Astrocyte of the spinal cord (primary cell): ENCODE results near the gene NFU1.

ENCODE experiments used
- DNase-seq: peaks from one replicate; pipeline ENCODE4 v3.0.0; 2011; ENCODE audit warnings: low read depth, low spot score
- H3K4me3 ChIP-seq: 2 replicates; pipeline ENCODE4 v1.5.1; 2011; ENCODE audit warnings: low read depth, mild to moderate bottlenecking, low read length, moderate library complexity
- CTCF ChIP-seq: IDR thresholded peaks from 2 replicates; pipeline ENCODE4 v1.5.1; 2012; ENCODE audit warnings: low read depth, mild to moderate bottlenecking, low read length, inconsistent platforms
- in situ Hi-C: cut with HindIII; loops from 2 replicates; pipeline ENCODE4 v1.10.0; 2017; ENCODE audit warnings: low sequenced_read_pairs

The NFU1 gene

GRCh38 chr2:69387770-69388481 lies 49.3 kb downstream of the NFU1 start:
- no peak for TF ChIP-seq CTCF
- in situ Hi-C loops: no loop called here
- no peak for DNase-seq
- peak overlapping the region; percentile 63 for H3K4me3 ChIP-seq

- peak; percentile 94 for DNase-seq
- in situ Hi-C loops: no loop called here
- peak within 1 kb of the TSS; percentile 88 for H3K4me3 ChIP-seq
- TF ChIP-seq CTCF: no peak
These were observed 50.2 kb downstream of the NFU1 start, which contains the start of gene GFPT1 for GRCh38 chr2:69386789-69387734. Gene GFPT1, minus strand, starts transcription at chr2:69387227. Its CDS starts 156 bp downstream, at chr2:69387071.

- no peak for TF ChIP-seq CTCF
- DNase-seq: no peak
- in situ Hi-C loops: no loop called here
- H3K4me3 ChIP-seq: peak overlapping the region; percentile 88
These were observed 50.9 kb downstream of the NFU1 start for GRCh38 chr2:69386360-69386759.

GRCh38 chr2:69385443-69386151 lies 51.6 kb downstream of the NFU1 start:
- H3K4me3 ChIP-seq: peak overlapping the region; percentile 88
- TF ChIP-seq CTCF: no peak
- DNase-seq: peak; percentile 37
- in situ Hi-C loops: no loop called here

- H3K4me3 ChIP-seq: no peak overlapping the region
- in situ Hi-C loops: no loop called here
- no peak for DNase-seq
- TF ChIP-seq CTCF: no peak
These were observed 52.6 kb downstream of the NFU1 start for GRCh38 chr2:69384618-69385081.

GRCh38 chr2:69383176-69383812 lies 53.9 kb downstream of the NFU1 start:
- in situ Hi-C loops: no loop called here
- TF ChIP-seq CTCF: no peak
- DNase-seq: no peak
- no peak overlapping the region for H3K4me3 ChIP-seq
